H1 (cell line): ENCODE data around the gene TAS2R3. TPM values are rescaled to one million over a fixed set of nuclear protein-coding genes. Genes with fewer than 3 reads are reported as not detected.

Experiments
- CTCF ChIA-PET: fragments of 300-600 bp; sonication (Branson Sonifier 250); formaldehyde crosslinking; loops from one replicate; lab custom pipeline; 2021; ENCODE audit not compliant: partially characterized antibody; lab: Charles Lee
- POLR2A ChIA-PET: fragments of 300-600 bp; sonication (Branson Sonifier 250); formaldehyde crosslinking; loops from one replicate; lab custom pipeline; 2021; ENCODE audit warnings: inconsistent platforms; ENCODE audit not compliant: partially characterized antibody; lab: Charles Lee
- DNase-seq, 2 experiments: peaks; one replicate each; pipeline versions ENCODE4 v3.0.0 to v3.0.0-alpha.2; 2010 to 2022; ENCODE audit warnings: low spot score in 2 of 2, low read depth in 1 of 2, mixed read lengths in 1 of 2
- FAIRE-seq: peaks from 2 replicates; lab custom pipeline; 2011; peaks lifted over from hg19 to GRCh38; lab: Jason Lieb, UNC
- H2AFZ ChIP-seq: 2 replicates; pipeline ENCODE4 v1.8.1; 2012; ENCODE audit warnings: low read length, inconsistent platforms
- H2AK5ac ChIP-seq: 2 replicates; pipeline ENCODE4 v1.6.1; 2013; ENCODE audit warnings: low read depth, low read length
- H2BK120ac ChIP-seq: replicated peaks from 2 replicates; pipeline ENCODE3; 2013; ENCODE audit warnings: low read depth, low read length, inconsistent platforms
- H2BK12ac ChIP-seq: 2 replicates; pipeline ENCODE4 v1.6.1; 2013; ENCODE audit warnings: low read depth, low read length
- H2BK15ac ChIP-seq: 2 replicates; pipeline ENCODE4 v1.6.1; 2013; ENCODE audit warnings: low read length
- H2BK20ac ChIP-seq: 2 replicates; pipeline ENCODE4 v1.6.1; 2013; ENCODE audit warnings: low read length
- H2BK5ac ChIP-seq: 2 replicates; pipeline ENCODE4 v1.6.1; 2013; ENCODE audit warnings: low read depth, low read length
- H3K14ac ChIP-seq: 2 replicates; pipeline ENCODE4 v1.6.1; 2013; ENCODE audit warnings: inconsistent platforms; ENCODE audit not compliant: insufficient read length
- H3K18ac ChIP-seq: 2 replicates; pipeline ENCODE4 v1.6.1; 2013; ENCODE audit warnings: low read length; ENCODE audit errors: extremely low read depth
- H3K23ac ChIP-seq: 2 replicates; pipeline ENCODE4 v1.6.1; 2013; ENCODE audit warnings: inconsistent platforms; ENCODE audit not compliant: insufficient read length
- H3K23me2 ChIP-seq: 2 replicates; pipeline ENCODE4 v1.6.1; 2013; ENCODE audit warnings: low read depth, low read length
- H3K27ac ChIP-seq: 2 replicates; pipeline ENCODE4 v1.6.1; 2011; ENCODE audit warnings: low read depth, low read length, inconsistent platforms
- H3K27me3 ChIP-seq, 4 experiments: replicated peaks in 1 of 4; 1 replicate in 1 of 4; 2 replicates in 3 of 4; pipeline versions ENCODE4 v1.6.1 to v1.8.1; 2011 to 2013; ENCODE audit warnings: low read length in 3 of 4, mild to moderate bottlenecking in 3 of 4, inconsistent platforms in 2 of 4, mixed read lengths in 2 of 4, moderate library complexity in 1 of 4; ENCODE audit not compliant: control insufficient read depth in 3 of 4, insufficient read depth in 3 of 4; ENCODE audit errors: extremely low read depth in 1 of 4
- H3K36me3 ChIP-seq, 4 experiments: 2 replicates each; pipeline versions ENCODE4 v1.6.1 to v1.8.1; 2011 to 2013; ENCODE audit warnings: mild to moderate bottlenecking in 4 of 4, low read length in 3 of 4, moderate library complexity in 2 of 4, control low read depth in 1 of 4, inconsistent platforms in 1 of 4; ENCODE audit not compliant: insufficient read depth in 4 of 4, control insufficient read depth in 2 of 4
- H3K4ac ChIP-seq: replicated peaks from 2 replicates; pipeline ENCODE3; 2013; ENCODE audit warnings: low read length, low read depth, mixed read lengths, inconsistent platforms; ENCODE audit not compliant: insufficient read length
- H3K4me1 ChIP-seq, 4 experiments: replicated peaks in 1 of 4; 1 replicate in 1 of 4; 2 replicates in 3 of 4; pipeline versions ENCODE4 v1.6.1 to v1.8.1; 2011 to 2013; ENCODE audit warnings: low read length in 3 of 4, inconsistent platforms in 2 of 4, mixed read lengths in 1 of 4; ENCODE audit not compliant: insufficient read depth in 4 of 4, control insufficient read depth in 3 of 4
- H3K4me2 ChIP-seq, 2 experiments: 2 replicates each; pipeline versions ENCODE4 v1.6.1 to v1.8.1; 2011 to 2013; ENCODE audit warnings: low read depth in 2 of 2, low read length in 2 of 2, control low read depth in 1 of 2, inconsistent platforms in 1 of 2, mild to moderate bottlenecking in 1 of 2; ENCODE audit not compliant: insufficient read depth in 1 of 2
- H3K4me3 ChIP-seq, 4 experiments: fragments of 200-600, 300-600 bp in 1 of 4; sonication (generic), shearing (Covaris generic), sonication (Bioruptor Twin) in 1 of 4; 2 replicates each; pipeline versions ENCODE4 v1.5.1 to v1.8.1; 2011 to 2016; ENCODE audit warnings: low read length in 4 of 4, low read depth in 3 of 4, control low read depth in 2 of 4, inconsistent platforms in 2 of 4, mild to moderate bottlenecking in 2 of 4, mixed read lengths in 1 of 4, moderate library complexity in 1 of 4; ENCODE audit not compliant: insufficient read depth in 2 of 4; ENCODE audit errors: extremely low read depth in 1 of 4
- H3K56ac ChIP-seq: replicated peaks from 2 replicates; pipeline ENCODE3; 2013; ENCODE audit warnings: low read depth, mild to moderate bottlenecking, mixed read lengths, low read length, inconsistent platforms; ENCODE audit not compliant: insufficient read length
- H3K79me1 ChIP-seq: 2 replicates; pipeline ENCODE4 v1.6.1; 2013; ENCODE audit warnings: low read depth, low read length, control low read depth
- H3K79me2 ChIP-seq, 2 experiments: 2 replicates each; pipeline versions ENCODE4 v1.6.1 to v1.8.1; 2012 to 2013; ENCODE audit warnings: low read length in 2 of 2, mild to moderate bottlenecking in 2 of 2, inconsistent platforms in 1 of 2; ENCODE audit not compliant: insufficient read depth in 2 of 2, control insufficient read depth in 1 of 2
- H3K9ac ChIP-seq, 4 experiments: replicated peaks in 1 of 4; 1 replicate in 1 of 4; 2 replicates in 3 of 4; pipeline versions ENCODE4 v1.6.1 to v1.8.1; 2011 to 2013; ENCODE audit warnings: low read depth in 3 of 4, low read length in 3 of 4, control low read depth in 2 of 4, mild to moderate bottlenecking in 2 of 4, moderate library complexity in 2 of 4, inconsistent platforms in 1 of 4; ENCODE audit errors: extremely low read depth in 1 of 4
- H3K9me3 ChIP-seq, 2 experiments: 2 replicates each; pipeline versions ENCODE4 v1.6.1 to v1.8.1; 2012 to 2013; ENCODE audit warnings: mild to moderate bottlenecking in 2 of 2, moderate library complexity in 2 of 2, control low read depth in 1 of 2, inconsistent platforms in 1 of 2, low read depth in 1 of 2, low read length in 1 of 2, mixed read lengths in 1 of 2; ENCODE audit not compliant: insufficient read depth in 2 of 2
- H4K20me1 ChIP-seq, 2 experiments: replicated peaks in 1 of 2; 2 replicates each; pipeline versions ENCODE3 to v1.8.1; 2011 to 2013; ENCODE audit warnings: inconsistent platforms in 2 of 2, low read length in 2 of 2, mild to moderate bottlenecking in 1 of 2; ENCODE audit not compliant: insufficient read depth in 2 of 2, control insufficient read depth in 1 of 2
- H4K5ac ChIP-seq: 2 replicates; pipeline ENCODE4 v1.6.1; 2013; ENCODE audit warnings: low read length, low read depth, mixed read lengths, inconsistent platforms; ENCODE audit not compliant: insufficient read length
- H4K8ac ChIP-seq: 2 replicates; pipeline ENCODE4 v1.8.0; 2013; ENCODE audit warnings: mild to moderate bottlenecking, moderate library complexity, low read length, inconsistent platforms; ENCODE audit not compliant: insufficient read depth; ENCODE audit errors: extremely low read depth
- H4K91ac ChIP-seq: replicated peaks from 2 replicates; pipeline ENCODE3; 2013; ENCODE audit warnings: low read length, mixed read lengths, inconsistent platforms; ENCODE audit not compliant: insufficient read length
- ATF3 ChIP-seq: IDR thresholded peaks from 2 replicates; pipeline ENCODE4 v1.6.1; 2011; ENCODE audit warnings: low read depth, mild to moderate bottlenecking, low read length; ENCODE audit not compliant: insufficient read depth
- CHD1 ChIP-seq: IDR thresholded peaks from 2 replicates; pipeline ENCODE4 v1.6.1; 2012; ENCODE audit warnings: low read depth, low read length, improper control_type of control experiment
- CREB1 ChIP-seq: IDR thresholded peaks from 2 replicates; pipeline ENCODE4 v1.6.1; 2012; ENCODE audit warnings: inconsistent platforms
- HDAC6 ChIP-seq: IDR thresholded peaks from one replicate; pipeline ENCODE4 v1.7.1; 2012; ENCODE audit warnings: low read depth, mild to moderate bottlenecking, inconsistent platforms, low read length, moderate library complexity
- JUN ChIP-seq: IDR thresholded peaks from 2 replicates; pipeline ENCODE4 v1.6.1; 2011; ENCODE audit warnings: low read depth, mild to moderate bottlenecking, improper control_type of control experiment, low read length
- MAX ChIP-seq: IDR thresholded peaks from 2 replicates; pipeline ENCODE4 v1.6.1; 2012; ENCODE audit warnings: inconsistent platforms
- SAP30 ChIP-seq: fragments of 300-600 bp; sonication (generic); IDR thresholded peaks from 2 replicates; pipeline ENCODE4 v1.7.1; 2012; ENCODE audit warnings: low read length, moderate library complexity, mild to moderate bottlenecking, inconsistent platforms; ENCODE audit not compliant: insufficient read depth, insufficient replicate concordance
- SRF ChIP-seq: IDR thresholded peaks from 2 replicates; pipeline ENCODE4 v1.6.1; 2011; ENCODE audit warnings: mild to moderate bottlenecking, low read depth, low read length, moderate library complexity
- TAF7 ChIP-seq: optimal IDR thresholded peaks from 2 replicates; pipeline ENCODE3; 2011; ENCODE audit warnings: low read depth, mild to moderate bottlenecking, inconsistent platforms, low read length, moderate library complexity, borderline replicate concordance
- WGBS, 2 experiments: shearing (Covaris generic) in 1 of 2; methylation state at CpG; one replicate each; pipeline versions ENCODE4 v1.1.6 to v1.1.7; 2013 to 2015; ENCODE audit warnings: low lambda C conversion rate in 2 of 2, mixed read lengths in 2 of 2, inconsistent platforms in 1 of 2, low coverage in 1 of 2, missing lambda C conversion rate in 1 of 2; ENCODE audit not compliant: insufficient replicate concordance in 2 of 2, insufficient coverage in 1 of 2, insufficient read length in 1 of 2; ENCODE audit errors: extremely low coverage in 1 of 2, missing lambda C conversion rate in 1 of 2; 5-methylcytosine and 5-hydroxymethylcytosine counted together
- polyA plus RNA-seq, 7 experiments: library from polyadenylated mRNA; depleted of rRNA in 3 of 7; stranded (reverse) in 5 of 7; unstranded in 2 of 7; fragments of >200 nt in 5 of 7; fragments of 200-250 nt in 2 of 7; gene quantifications; 1 replicate in 5 of 7; 2 replicates in 1 of 7; 4 replicates in 1 of 7; pipeline versions ENCODE4 v1.2.1 to v1.2.3, GENCODE V29; 2011 to 2013; ENCODE audit warnings: missing spikeins in 2 of 7, mixed read lengths in 2 of 7
- total RNA-seq: library from RNA; stranded (reverse); fragmentation: NEBNext Ultra II Directional; extraction: Animal tissue kit (Norgen Biotek cat#: 25700); gene quantifications from 2 replicates; pipeline ENCODE4 v1.2.1, GENCODE V29; 2021

The TAS2R3 gene
- total and polyA plus RNA-seq, 2 of the 8 experiments (the other 6 are each of a cell fraction or from before 2014, with no cell fraction given), result 0.48 to 0.99 TPM

- Histone ChIP-seq H3K79me2 (peaks cover 4 to 39% of the 10 kb centered on the region in 2 experiments), H3K56ac (no peak overlapping the region), H2BK20ac (no peak overlapping the region), H3K9ac (no peak overlapping the region), H3K4ac (no peak overlapping the region), H3K4me3 (no peak overlapping the region), H3K14ac (no peak overlapping the region), H3K27ac (no peak overlapping the region), H4K5ac (no peak overlapping the region), H3K27me3 (no peaks in the 10 kb centered on the region), H3K4me1 (peaks cover 0 to 4% (median 2%) of the 10 kb centered on the region in 4 experiments; a peak in 3 of 7 replicates), H3K4me2 (no peak overlapping the region), H3K23ac (no peak overlapping the region), H3K18ac (no peak overlapping the region), H3K23me2 (peaks cover 2% of the 10 kb centered on the region; the same call in 1 of the 2 replicates), H3K36me3 (peaks cover 31 to 78% (median 55%) of the 10 kb centered on the region in 4 experiments), H4K91ac (no peak overlapping the region), H4K8ac (no peak overlapping the region), H2AK5ac (no peak overlapping the region), H4K20me1 (peaks cover 0 to 2% of the 10 kb centered on the region in 2 experiments), H2AFZ (no peak overlapping the region), H2BK5ac (no peak overlapping the region), H3K79me1 (peaks cover 4% of the 10 kb centered on the region; the same call in 1 of the 2 replicates), H2BK120ac (no peak overlapping the region), H2BK15ac (no peak overlapping the region), H3K9me3 (no peaks in the 10 kb centered on the region), H2BK12ac (no peak overlapping the region)
- POLR2A ChIA-PET, result interaction anchor here (0.8 to 1.4 kb wide), 5 partner anchors 9 to 63 kb away, joined by 3 to 4 read pairs (median 3); no protein-coding TSS in a partner anchor
- CTCF ChIA-PET, result interaction anchor here (0.6 to 1.5 kb wide), 4 partner anchors 8 to 203 kb away, joined by 3 to 8 read pairs (median 4); no protein-coding TSS in a partner anchor
- no peak for DNase-seq
- TF ChIP-seq JUN (no peak), CREB1 (no peak), TAF7 (no peak), SAP30 (no peak), SRF (no peak), ATF3 (no peak), HDAC6 (no peak), CHD1 (no peak), MAX (no peak)
- WGBS, 2 experiments, result 97% methylated on average over 1 of the region's 1 CpG; no CpG with 5 or more reads in 1 of the 2 experiments
- FAIRE-seq, result no peak
Measured at GRCh38 chr7:141742229-141742628, 21.7 kb upstream of the TAS2R3 start.
